ENCODE data around the gene CSNK2A1.

GRCh38 chr20:573414-574296 is 30.1 kb upstream of the CSNK2A1 start:
- no peak for TF ChIP-seq CTCF (IDR thresholded peaks at IDR 0.05)
- no peak for TF ChIP-seq EZH2 (IDR thresholded peaks at IDR 0.05; ENCODE audit: borderline replicate concordance, insufficient read depth, low read depth, low read length, poor library complexity, severe bottlenecking)
